GM18519 (cell line): ENCODE data around the gene SSC5D.

ENCODE experiments used
- ATAC-seq: cut with Tn5 transposase; IDR thresholded peaks from one replicate; pipeline ENCODE4 v1.9.1; 2021; ENCODE audit warnings: mild to moderate bottlenecking, moderate library complexity; ENCODE audit not compliant: unreplicated experiment, low FRiP score

Gene SSC5D

GRCh38 chr19:55453511-55454260 is 34.5 kb upstream of the SSC5D start:
- ATAC-seq: no peak

GRCh38 chr19:55454787-55455243 is 33.4 kb upstream of the SSC5D start:
- ATAC-seq: no peak

- ATAC-seq: no peak
These were observed 32.5 kb upstream of the SSC5D start for GRCh38 chr19:55455576-55456235.

GRCh38 chr19:55456347-55456746 is 31.9 kb upstream of the SSC5D start:
- ATAC-seq: no peak

- no peak for ATAC-seq
These were observed 30.4 kb upstream of the SSC5D start for GRCh38 chr19:55457683-55458457.

- no peak for ATAC-seq
These were observed 28.7 kb upstream of the SSC5D start for GRCh38 chr19:55459551-55459949.

GRCh38 chr19:55459950-55460657 is 28.1 kb upstream of the SSC5D start:
- ATAC-seq: no peak

- no peak for ATAC-seq
These were observed 27.5 kb upstream of the SSC5D start for GRCh38 chr19:55460670-55461258.

- peak; percentile 84 for ATAC-seq
These were observed 26.8 kb upstream of the SSC5D start, which contains the start of gene ISOC2 for GRCh38 chr19:55461259-55461973. Gene ISOC2 (minus strand): TSS chr19:55461642. CDS start chr19:55456486, 5,156 bp downstream.

GRCh38 chr19:55461974-55462626 is 26.1 kb upstream of the SSC5D start:
- ATAC-seq: no peak

GRCh38 chr19:55462722-55463121 is 25.5 kb upstream of the SSC5D start:
- ATAC-seq: no peak

GRCh38 chr19:55463583-55464031 is 24.6 kb upstream of the SSC5D start:
- ATAC-seq: no peak

- no peak for ATAC-seq
These were observed 24.1 kb upstream of the SSC5D start for GRCh38 chr19:55464039-55464661.

- no peak for ATAC-seq
These were observed 23.6 kb upstream of the SSC5D start, which contains the start of gene C19orf85 for GRCh38 chr19:55464662-55465054. Gene C19orf85 (minus strand): TSS chr19:55464751. CDS start chr19:55464554, 197 bp downstream.

GRCh38 chr19:55465460-55466240 is 22.6 kb upstream of the SSC5D start:
- ATAC-seq: no peak

- ATAC-seq: no peak
These were observed 22.0 kb upstream of the SSC5D start for GRCh38 chr19:55466241-55466614.

GRCh38 chr19:55467236-55468053 is 20.8 kb upstream of the SSC5D start:
- ATAC-seq: no peak
